K562 (cell line): ENCODE data around the gene PHYKPL. TPM values are rescaled to one million over a fixed set of nuclear protein-coding genes. Genes with fewer than 3 reads are reported as not detected.

ENCODE experiments used
- CEBPB ChIP-seq: fragments of 450-650 bp; IDR thresholded peaks from 2 replicates; pipeline ENCODE4 v1.6.1; 2016; ENCODE audit warnings: missing genetic modification characterization, missing compliant biosample characterization
- ELF4 ChIP-seq: fragments of 450-650 bp; formaldehyde crosslinking; IDR thresholded peaks from 2 replicates; pipeline ENCODE4 v1.4.0; 2022; ENCODE audit warnings: missing genetic modification characterization
- HES1 ChIP-seq: fragments of 450-650 bp; IDR thresholded peaks from 2 replicates; pipeline ENCODE4 v1.6.1; 2016; ENCODE audit warnings: low read depth, mild to moderate bottlenecking, moderate library complexity
- HNRNPH1 ChIP-seq: fragments of 200-400 bp; formaldehyde crosslinking; optimal IDR thresholded peaks from 2 replicates; pipeline ENCODE3; 2017; ENCODE audit warnings: low read depth, mild to moderate bottlenecking, low read length, moderate library complexity
- LARP7 ChIP-seq: fragments of 450-650 bp; IDR thresholded peaks from 2 replicates; pipeline ENCODE4 v1.6.1; 2016
- MED1 ChIP-seq: sonication (generic); formaldehyde crosslinking; IDR thresholded peaks from 2 replicates; pipeline ENCODE4 v1.8.1; 2023; ENCODE audit warnings: missing genetic modification reagents, borderline replicate concordance
- MLX ChIP-seq, 2 experiments: fragments of 450-650 bp in 1 of 2; sonication (generic) in 1 of 2; formaldehyde crosslinking; conservative IDR thresholded peaks; 2 replicates each; pipeline versions ENCODE4 v1.4.0 to v1.8.1; 2020 to 2022; ENCODE audit warnings: mild to moderate bottlenecking in 1 of 2, missing genetic modification reagents in 1 of 2
- POLR2A ChIP-seq: fragments of 450-650 bp; conservative IDR thresholded peaks from 2 replicates; pipeline ENCODE4 v1.6.1; 2016
- TRIM25 ChIP-seq: fragments of 450-650 bp; IDR thresholded peaks from 2 replicates; pipeline ENCODE4 v1.7.0; 2016; ENCODE audit warnings: borderline replicate concordance
- ZNF79 ChIP-seq: fragments of 250-450 bp; sonication (Bioruptor Pico); IDR thresholded peaks from 2 replicates; pipeline ENCODE4 v1.4.0; 2020; ENCODE audit warnings: low read depth, mild to moderate bottlenecking, moderate library complexity
- polyA plus RNA-seq, 8 experiments: library from polyadenylated mRNA; depleted of rRNA in 4 of 8; stranded (reverse) in 5 of 8; unstranded in 3 of 8; fragments of >200 nt; fragmentation: Nextera tagmentation in 2 of 8; fragmentation: Illumina TruSeq in 1 of 8; extraction: Ambion mirVana in 2 of 8; extraction: Trizol in 1 of 8; gene quantifications; 2 replicates each; pipeline versions ENCODE4 v1.2.1 to v1.2.3, GENCODE V29; 2011 to 2014; ENCODE audit warnings: inconsistent platforms in 1 of 8, missing spikeins in 1 of 8
- total RNA-seq, 7 experiments: library from RNA; depleted of rRNA in 6 of 7; stranded (reverse); fragments of >200 nt in 6 of 7; fragmentation: Illumina TruSeq in 2 of 7; extraction: Trizol in 2 of 7; gene quantifications; 2 replicates each; pipeline versions ENCODE4 v1.2.1 to v1.2.3, GENCODE V29; 2011 to 2021; ENCODE audit warnings: low replicate concordance in 1 of 7

The PHYKPL gene
- total and polyA plus RNA-seq, 9 of the 15 experiments (the other 6 are each of a cell fraction or from before 2014, with no cell fraction given) = 4.7 to 34.7 (median 18.6) TPM

GRCh38 chr5:178252258-178252657, 19.7 kb upstream of the PHYKPL start (continued):
- TF ChIP-seq MLX (CRISPR knock-in tag; conservative IDR thresholded peaks at IDR 0.05) = no peak
- no peak for TF ChIP-seq ELF4
- TF ChIP-seq MED1 (CRISPR knock-in tag) = no peak
- TF ChIP-seq HNRNPH1 = no peak
- no peak for TF ChIP-seq ZNF79
- no peak for TF ChIP-seq POLR2A
- no peak for TF ChIP-seq CEBPB (tag)
- TF ChIP-seq TRIM25 = no peak
- TF ChIP-seq HES1 = no peak
- TF ChIP-seq LARP7 = no peak
